Measurements from ENCODE around the gene SUSD1. TPM values are rescaled to one million over a fixed set of nuclear protein-coding genes. Genes with fewer than 3 reads are reported as not detected.

SUSD1 gene
- total and polyA plus RNA-seq, 9 of the 15 experiments (the other 6 are each of a cell fraction or from before 2014, with no cell fraction given), result 10.9 to 44.4 (median 36.1) TPM

- no peaks in the 10 kb centered on the region for H3K9me3 ChIP-seq (replicated peaks; ENCODE audit: control insufficient read depth, insufficient read depth, low read depth, low read length)
- no peak overlapping the region for H2AFZ ChIP-seq (ENCODE audit: low read depth, low read length)
- no peaks in the 10 kb centered on the region for H3K27me3 ChIP-seq (ENCODE audit: control insufficient read depth in 2 of 2, insufficient read depth in 2 of 2, low read length in 2 of 2)
- H3K4me1 ChIP-seq (replicated peaks in 1 of 2; ENCODE audit: control insufficient read depth in 2 of 2, insufficient read depth in 2 of 2, low read length in 2 of 2), result no peaks in the 10 kb centered on the region
- H3K9me1 ChIP-seq (ENCODE audit: control insufficient read depth, insufficient read depth, low read length), result no peaks in the 10 kb centered on the region
- FAIRE-seq (no peak), ATAC-seq (no peak), DNase-seq (ENCODE audit: extremely low read depth in 1 of 4, low spot score in 3 of 4) (no peak)
- intact Hi-C loops (cut with micrococcal nuclease) (no loop called here), in situ Hi-C loops (cut with MboI) (no loop called here)
- WGBS (ENCODE audit: insufficient coverage, low coverage, missing lambda C conversion rate), result 92% methylated on average over 8 of the region's 8 CpGs
- CTCF ChIA-PET (ENCODE audit: low intra/inter-chr PET ratio), result no interaction called here
- H4K20me1 ChIP-seq (replicated peaks; ENCODE audit: control insufficient read depth, insufficient read depth, low read length), result no peaks in the 10 kb centered on the region
- POLR2A ChIA-PET, result no interaction called here
- peaks cover 83% of the 10 kb centered on the region for H3K36me3 ChIP-seq (ENCODE audit: control insufficient read depth, insufficient read depth, low read length)
- H3K79me2 ChIP-seq (ENCODE audit: control insufficient read depth, insufficient read depth, low read length), result no peaks in the 10 kb centered on the region
- no peak overlapping the region for H3K27ac ChIP-seq (ENCODE audit: extremely low read depth, low read depth, low read length)
- no peak for TF ChIP-seq TGIF2 (CRISPR knock-in tag; IDR thresholded peaks at IDR 0.05)
- no peak for TF ChIP-seq MAFK (IDR thresholded peaks at IDR 0.05; ENCODE audit: low read length)
- no peak for TF ChIP-seq ZNF280B (CRISPR knock-in tag; IDR thresholded peaks at IDR 0.05)
- TF ChIP-seq ZNF76 (CRISPR knock-in tag; IDR thresholded peaks at IDR 0.05; ENCODE audit: borderline replicate concordance), result no peak
- no peak for TF ChIP-seq JUNB (CRISPR knock-in tag; conservative IDR thresholded peaks at IDR 0.05)
- TF ChIP-seq PATZ1 (CRISPR knock-in tag; IDR thresholded peaks at IDR 0.05; ENCODE audit: borderline replicate concordance), result no peak
- TF ChIP-seq FOXO4 (CRISPR knock-in tag; IDR thresholded peaks at IDR 0.05), result no peak
- no peak for TF ChIP-seq SRSF7 (optimal IDR thresholded peaks at IDR 0.05; ENCODE audit: low read depth, low read length)
- TF ChIP-seq PYGO2 (tag; IDR thresholded peaks at IDR 0.05), result no peak
- no peak for TF ChIP-seq HNRNPL (IDR thresholded peaks at IDR 0.05; ENCODE audit: low read depth, low read length)
- TF ChIP-seq RUNX1 (IDR thresholded peaks at IDR 0.05; ENCODE audit: low read depth), result no peak
- H3K4me3 ChIP-seq, result no peak overlapping the region
- H3K9ac ChIP-seq (ENCODE audit: insufficient read depth in 1 of 2, low read depth in 2 of 2, low read length in 2 of 2), result no peak overlapping the region
- BruUV-seq (replicated peaks), result no TSS peak
- no peak overlapping the region for H3K4me2 ChIP-seq (ENCODE audit: insufficient read depth, low read length)
Measured at GRCh38 chr9:112111461-112111860, 63.6 kb downstream of the SUSD1 start.

All from K562 (cell line).